H1 (cell line): ENCODE results near the gene MRFAP1L1. TPM values are rescaled to one million over a fixed set of nuclear protein-coding genes. Genes with fewer than 3 reads are reported as not detected.

Experiments
- CTCF ChIA-PET: fragments of 300-600 bp; sonication (Branson Sonifier 250); formaldehyde crosslinking; loops from one replicate; lab custom pipeline; 2021; ENCODE audit not compliant: partially characterized antibody; lab: Charles Lee
- POLR2A ChIA-PET: fragments of 300-600 bp; sonication (Branson Sonifier 250); formaldehyde crosslinking; loops from one replicate; lab custom pipeline; 2021; ENCODE audit warnings: inconsistent platforms; ENCODE audit not compliant: partially characterized antibody; lab: Charles Lee
- DNase-seq, 2 experiments: peaks; one replicate each; pipeline versions ENCODE4 v3.0.0 to v3.0.0-alpha.2; 2010 to 2022; ENCODE audit warnings: low spot score in 2 of 2, low read depth in 1 of 2, mixed read lengths in 1 of 2
- FAIRE-seq: peaks from 2 replicates; lab custom pipeline; 2011; peaks lifted over from hg19 to GRCh38; lab: Jason Lieb, UNC
- H2AFZ ChIP-seq: 2 replicates; pipeline ENCODE4 v1.8.1; 2012; ENCODE audit warnings: low read length, inconsistent platforms
- H2AK5ac ChIP-seq: 2 replicates; pipeline ENCODE4 v1.6.1; 2013; ENCODE audit warnings: low read depth, low read length
- H2BK120ac ChIP-seq: replicated peaks from 2 replicates; pipeline ENCODE3; 2013; ENCODE audit warnings: low read depth, low read length, inconsistent platforms
- H2BK12ac ChIP-seq: 2 replicates; pipeline ENCODE4 v1.6.1; 2013; ENCODE audit warnings: low read depth, low read length
- H2BK15ac ChIP-seq: 2 replicates; pipeline ENCODE4 v1.6.1; 2013; ENCODE audit warnings: low read length
- H2BK20ac ChIP-seq: 2 replicates; pipeline ENCODE4 v1.6.1; 2013; ENCODE audit warnings: low read length
- H2BK5ac ChIP-seq: 2 replicates; pipeline ENCODE4 v1.6.1; 2013; ENCODE audit warnings: low read depth, low read length
- H3K14ac ChIP-seq: 2 replicates; pipeline ENCODE4 v1.6.1; 2013; ENCODE audit warnings: inconsistent platforms; ENCODE audit not compliant: insufficient read length
- H3K18ac ChIP-seq: 2 replicates; pipeline ENCODE4 v1.6.1; 2013; ENCODE audit warnings: low read length; ENCODE audit errors: extremely low read depth
- H3K23ac ChIP-seq: 2 replicates; pipeline ENCODE4 v1.6.1; 2013; ENCODE audit warnings: inconsistent platforms; ENCODE audit not compliant: insufficient read length
- H3K23me2 ChIP-seq: 2 replicates; pipeline ENCODE4 v1.6.1; 2013; ENCODE audit warnings: low read depth, low read length
- H3K27ac ChIP-seq: 2 replicates; pipeline ENCODE4 v1.6.1; 2011; ENCODE audit warnings: low read depth, low read length, inconsistent platforms
- H3K27me3 ChIP-seq, 4 experiments: replicated peaks in 1 of 4; 1 replicate in 1 of 4; 2 replicates in 3 of 4; pipeline versions ENCODE4 v1.6.1 to v1.8.1; 2011 to 2013; ENCODE audit warnings: low read length in 3 of 4, mild to moderate bottlenecking in 3 of 4, inconsistent platforms in 2 of 4, mixed read lengths in 2 of 4, moderate library complexity in 1 of 4; ENCODE audit not compliant: control insufficient read depth in 3 of 4, insufficient read depth in 3 of 4; ENCODE audit errors: extremely low read depth in 1 of 4
- H3K36me3 ChIP-seq, 4 experiments: 2 replicates each; pipeline versions ENCODE4 v1.6.1 to v1.8.1; 2011 to 2013; ENCODE audit warnings: mild to moderate bottlenecking in 4 of 4, low read length in 3 of 4, moderate library complexity in 2 of 4, control low read depth in 1 of 4, inconsistent platforms in 1 of 4; ENCODE audit not compliant: insufficient read depth in 4 of 4, control insufficient read depth in 2 of 4
- H3K4ac ChIP-seq: replicated peaks from 2 replicates; pipeline ENCODE3; 2013; ENCODE audit warnings: low read length, low read depth, mixed read lengths, inconsistent platforms; ENCODE audit not compliant: insufficient read length
- H3K4me1 ChIP-seq, 4 experiments: replicated peaks in 1 of 4; 1 replicate in 1 of 4; 2 replicates in 3 of 4; pipeline versions ENCODE4 v1.6.1 to v1.8.1; 2011 to 2013; ENCODE audit warnings: low read length in 3 of 4, inconsistent platforms in 2 of 4, mixed read lengths in 1 of 4; ENCODE audit not compliant: insufficient read depth in 4 of 4, control insufficient read depth in 3 of 4
- H3K4me2 ChIP-seq, 2 experiments: 2 replicates each; pipeline versions ENCODE4 v1.6.1 to v1.8.1; 2011 to 2013; ENCODE audit warnings: low read depth in 2 of 2, low read length in 2 of 2, control low read depth in 1 of 2, inconsistent platforms in 1 of 2, mild to moderate bottlenecking in 1 of 2; ENCODE audit not compliant: insufficient read depth in 1 of 2
- H3K4me3 ChIP-seq, 4 experiments: fragments of 200-600, 300-600 bp in 1 of 4; sonication (generic), shearing (Covaris generic), sonication (Bioruptor Twin) in 1 of 4; 2 replicates each; pipeline versions ENCODE4 v1.5.1 to v1.8.1; 2011 to 2016; ENCODE audit warnings: low read length in 4 of 4, low read depth in 3 of 4, control low read depth in 2 of 4, inconsistent platforms in 2 of 4, mild to moderate bottlenecking in 2 of 4, mixed read lengths in 1 of 4, moderate library complexity in 1 of 4; ENCODE audit not compliant: insufficient read depth in 2 of 4; ENCODE audit errors: extremely low read depth in 1 of 4
- H3K56ac ChIP-seq: replicated peaks from 2 replicates; pipeline ENCODE3; 2013; ENCODE audit warnings: low read depth, mild to moderate bottlenecking, mixed read lengths, low read length, inconsistent platforms; ENCODE audit not compliant: insufficient read length
- H3K79me1 ChIP-seq: 2 replicates; pipeline ENCODE4 v1.6.1; 2013; ENCODE audit warnings: low read depth, low read length, control low read depth
- H3K79me2 ChIP-seq, 2 experiments: 2 replicates each; pipeline versions ENCODE4 v1.6.1 to v1.8.1; 2012 to 2013; ENCODE audit warnings: low read length in 2 of 2, mild to moderate bottlenecking in 2 of 2, inconsistent platforms in 1 of 2; ENCODE audit not compliant: insufficient read depth in 2 of 2, control insufficient read depth in 1 of 2
- H3K9ac ChIP-seq, 4 experiments: replicated peaks in 1 of 4; 1 replicate in 1 of 4; 2 replicates in 3 of 4; pipeline versions ENCODE4 v1.6.1 to v1.8.1; 2011 to 2013; ENCODE audit warnings: low read depth in 3 of 4, low read length in 3 of 4, control low read depth in 2 of 4, mild to moderate bottlenecking in 2 of 4, moderate library complexity in 2 of 4, inconsistent platforms in 1 of 4; ENCODE audit errors: extremely low read depth in 1 of 4
- H3K9me3 ChIP-seq, 2 experiments: 2 replicates each; pipeline versions ENCODE4 v1.6.1 to v1.8.1; 2012 to 2013; ENCODE audit warnings: mild to moderate bottlenecking in 2 of 2, moderate library complexity in 2 of 2, control low read depth in 1 of 2, inconsistent platforms in 1 of 2, low read depth in 1 of 2, low read length in 1 of 2, mixed read lengths in 1 of 2; ENCODE audit not compliant: insufficient read depth in 2 of 2
- H4K20me1 ChIP-seq, 2 experiments: replicated peaks in 1 of 2; 2 replicates each; pipeline versions ENCODE3 to v1.8.1; 2011 to 2013; ENCODE audit warnings: inconsistent platforms in 2 of 2, low read length in 2 of 2, mild to moderate bottlenecking in 1 of 2; ENCODE audit not compliant: insufficient read depth in 2 of 2, control insufficient read depth in 1 of 2
- H4K5ac ChIP-seq: 2 replicates; pipeline ENCODE4 v1.6.1; 2013; ENCODE audit warnings: low read length, low read depth, mixed read lengths, inconsistent platforms; ENCODE audit not compliant: insufficient read length
- H4K8ac ChIP-seq: 2 replicates; pipeline ENCODE4 v1.8.0; 2013; ENCODE audit warnings: mild to moderate bottlenecking, moderate library complexity, low read length, inconsistent platforms; ENCODE audit not compliant: insufficient read depth; ENCODE audit errors: extremely low read depth
- H4K91ac ChIP-seq: replicated peaks from 2 replicates; pipeline ENCODE3; 2013; ENCODE audit warnings: low read length, mixed read lengths, inconsistent platforms; ENCODE audit not compliant: insufficient read length
- CHD1 ChIP-seq: IDR thresholded peaks from 2 replicates; pipeline ENCODE4 v1.6.1; 2012; ENCODE audit warnings: low read depth, low read length, improper control_type of control experiment
- CREB1 ChIP-seq: IDR thresholded peaks from 2 replicates; pipeline ENCODE4 v1.6.1; 2012; ENCODE audit warnings: inconsistent platforms
- CTBP2 ChIP-seq: IDR thresholded peaks from 2 replicates; pipeline ENCODE4 v1.7.0; 2011; ENCODE audit warnings: borderline replicate concordance, mild to moderate bottlenecking, moderate library complexity, mixed read lengths, low read length; ENCODE audit not compliant: insufficient read depth, insufficient read length
- EP300 ChIP-seq, 2 experiments: IDR thresholded peaks; 1 replicate in 1 of 2; 2 replicates in 1 of 2; pipeline ENCODE4 v1.6.1; 2011 to 2012; ENCODE audit warnings: low read depth in 2 of 2, low read length in 2 of 2, mild to moderate bottlenecking in 2 of 2, borderline replicate concordance in 1 of 2, inconsistent platforms in 1 of 2, moderate library complexity in 1 of 2
- HDAC2 ChIP-seq, 2 experiments: fragments of 300-600 bp in 1 of 2; sonication (generic) in 1 of 2; IDR thresholded peaks; 2 replicates each; pipeline ENCODE4 v1.6.1; 2011 to 2012; ENCODE audit warnings: low read depth in 2 of 2, low read length in 2 of 2, mild to moderate bottlenecking in 2 of 2, moderate library complexity in 2 of 2, borderline replicate concordance in 1 of 2, inconsistent platforms in 1 of 2
- JUND ChIP-seq: IDR thresholded peaks from 2 replicates; pipeline ENCODE4 v1.6.1; 2011; ENCODE audit warnings: mild to moderate bottlenecking, improper control_type of control experiment, low read length
- KDM5A ChIP-seq: fragments of 200-600 bp; IDR thresholded peaks from 2 replicates; pipeline ENCODE4 v1.7.1; 2012; ENCODE audit warnings: mild to moderate bottlenecking, low read length, inconsistent platforms, mixed read lengths
- POLR2A ChIP-seq, 2 experiments: IDR thresholded peaks; 1 replicate in 1 of 2; 2 replicates in 1 of 2; pipeline ENCODE4 v1.6.1; 2011; ENCODE audit warnings: low read depth in 2 of 2, low read length in 2 of 2, mild to moderate bottlenecking in 2 of 2; ENCODE audit errors: control extremely low read depth in 1 of 2
- POU5F1 ChIP-seq: IDR thresholded peaks from 2 replicates; pipeline ENCODE4 v1.6.1; 2011; ENCODE audit warnings: low read depth, mild to moderate bottlenecking, low read length, moderate library complexity
- SIN3A ChIP-seq, 2 experiments: IDR thresholded peaks in 1 of 2; conservative IDR thresholded peaks in 1 of 2; 2 replicates each; pipeline ENCODE4 v1.6.1; 2011 to 2012; ENCODE audit warnings: low read length in 2 of 2, improper control_type of control experiment in 1 of 2, low read depth in 1 of 2, mild to moderate bottlenecking in 1 of 2
- TBP ChIP-seq: IDR thresholded peaks from 2 replicates; pipeline ENCODE4 v1.6.1; 2011; ENCODE audit warnings: low read depth, low read length, improper control_type of control experiment
- WGBS, 2 experiments: shearing (Covaris generic) in 1 of 2; methylation state at CpG; one replicate each; pipeline versions ENCODE4 v1.1.6 to v1.1.7; 2013 to 2015; ENCODE audit warnings: low lambda C conversion rate in 2 of 2, mixed read lengths in 2 of 2, inconsistent platforms in 1 of 2, low coverage in 1 of 2, missing lambda C conversion rate in 1 of 2; ENCODE audit not compliant: insufficient replicate concordance in 2 of 2, insufficient coverage in 1 of 2, insufficient read length in 1 of 2; ENCODE audit errors: extremely low coverage in 1 of 2, missing lambda C conversion rate in 1 of 2; 5-methylcytosine and 5-hydroxymethylcytosine counted together
- polyA plus RNA-seq, 7 experiments: library from polyadenylated mRNA; depleted of rRNA in 3 of 7; stranded (reverse) in 5 of 7; unstranded in 2 of 7; fragments of >200 nt in 5 of 7; fragments of 200-250 nt in 2 of 7; gene quantifications; 1 replicate in 5 of 7; 2 replicates in 1 of 7; 4 replicates in 1 of 7; pipeline versions ENCODE4 v1.2.1 to v1.2.3, GENCODE V29; 2011 to 2013; ENCODE audit warnings: missing spikeins in 2 of 7, mixed read lengths in 2 of 7
- total RNA-seq: library from RNA; stranded (reverse); fragmentation: NEBNext Ultra II Directional; extraction: Animal tissue kit (Norgen Biotek cat#: 25700); gene quantifications from 2 replicates; pipeline ENCODE4 v1.2.1, GENCODE V29; 2021
- TF ChIP-seq, protein P1 (sequence below): IDR thresholded peaks from 2 replicates; pipeline ENCODE4 v1.6.1; 2012; ENCODE audit warnings: low read length, inconsistent platforms

MRFAP1L1 gene
- total and polyA plus RNA-seq, 2 of the 8 experiments (the other 6 are each of a cell fraction or from before 2014, with no cell fraction given) = 26.8 to 54.3 TPM

DNA sequence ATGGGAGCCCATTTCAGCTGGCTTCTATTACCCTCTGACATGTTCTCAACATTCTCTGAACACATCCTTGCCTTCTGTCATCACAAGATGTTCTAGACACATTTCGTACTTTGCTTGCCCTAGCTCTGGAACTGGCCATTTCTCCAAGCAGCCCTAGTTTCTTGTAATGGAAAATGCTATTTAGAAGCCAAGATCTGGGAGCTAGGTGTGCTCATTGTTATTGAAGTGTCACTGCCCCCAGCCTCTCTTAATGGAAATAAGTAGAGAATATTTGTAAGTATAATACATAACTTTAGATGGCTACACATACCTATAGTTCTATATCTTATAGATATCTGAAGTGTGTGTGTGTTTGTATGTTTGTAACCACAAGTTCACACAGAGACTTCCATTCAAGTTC lies 6.9 kb downstream of the MRFAP1L1 start:
- DNase-seq = no peak
- Histone ChIP-seq H3K9ac (no peak overlapping the region), H3K4ac (no peak overlapping the region), H2BK12ac (no peak overlapping the region), H2BK20ac (no peak overlapping the region), H2AK5ac (no peak overlapping the region), H2AFZ (no peak overlapping the region), H2BK5ac (no peak overlapping the region), H3K27me3 (no peaks in the 10 kb centered on the region), H3K14ac (no peak overlapping the region), H3K4me1 (no peaks in the 10 kb centered on the region; a peak in 3 of 7 replicates), H3K79me2 (peaks cover 10 to 46% of the 10 kb centered on the region in 2 experiments), H3K4me3 (no peak overlapping the region), H4K91ac (no peak overlapping the region), H3K23me2 (no peaks in the 10 kb centered on the region), H2BK120ac (no peak overlapping the region), H4K20me1 (peaks cover 0 to 1% of the 10 kb centered on the region in 2 experiments), H4K5ac (no peak overlapping the region), H3K79me1 (peaks cover 11% of the 10 kb centered on the region; the same call in 1 of the 2 replicates), H3K9me3 (peaks cover 3 to 5% of the 10 kb centered on the region in 2 experiments; a peak in 2 of 4 replicates), H4K8ac (no peak overlapping the region), H3K27ac (no peak overlapping the region), H3K23ac (no peak overlapping the region), H3K18ac (no peak overlapping the region), H3K36me3 (peaks cover 0 to 20% (median 7%) of the 10 kb centered on the region in 4 experiments; a peak in 5 of 8 replicates), H2BK15ac (no peak overlapping the region), H3K4me2 (no peak overlapping the region), H3K56ac (no peak overlapping the region)
- ChIA-PET CTCF (interaction anchor here (1.0 to 5.0 kb wide), 2 partner anchors 9 to 13 kb away, joined by 4 to 59 read pairs; partner anchors contain the start of gene S100P), POLR2A (interaction anchor here (0.7 to 2.1 kb wide), 2 partner anchors 13 to 45 kb away, joined by 3 to 5 read pairs; no protein-coding TSS in a partner anchor)
- no peak for FAIRE-seq
- 0% methylated on average over 1 of the region's 1 CpG; no CpG with 5 or more reads in 1 of the 2 experiments for WGBS, 2 experiments
- TF ChIP-seq TBP (no peak), POU5F1 (no peak), KDM5A (no peak), EP300 (IDR thresholded peaks at IDR 0.05; ENCODE audit: borderline replicate concordance in 1 of 2, low read depth in 2 of 2, low read length in 2 of 2) (no peak), JUND (no peak), SIN3A (conservative IDR thresholded peaks at IDR 0.05 in 1 of 2, IDR thresholded peaks at IDR 0.05 in 1 of 2; ENCODE audit: low read depth in 1 of 2, low read length in 2 of 2) (no peak), CTBP2 (no peak), HDAC2 (IDR thresholded peaks at IDR 0.05; ENCODE audit: borderline replicate concordance in 1 of 2, low read depth in 2 of 2, low read length in 2 of 2) (no peak), POLR2A (IDR thresholded peaks at IDR 0.05; ENCODE audit: control extremely low read depth in 1 of 2, low read depth in 2 of 2, low read length in 2 of 2) (no peak), CREB1 (no peak), CHD1 (no peak)
- TF ChIP-seq, protein P1, sequence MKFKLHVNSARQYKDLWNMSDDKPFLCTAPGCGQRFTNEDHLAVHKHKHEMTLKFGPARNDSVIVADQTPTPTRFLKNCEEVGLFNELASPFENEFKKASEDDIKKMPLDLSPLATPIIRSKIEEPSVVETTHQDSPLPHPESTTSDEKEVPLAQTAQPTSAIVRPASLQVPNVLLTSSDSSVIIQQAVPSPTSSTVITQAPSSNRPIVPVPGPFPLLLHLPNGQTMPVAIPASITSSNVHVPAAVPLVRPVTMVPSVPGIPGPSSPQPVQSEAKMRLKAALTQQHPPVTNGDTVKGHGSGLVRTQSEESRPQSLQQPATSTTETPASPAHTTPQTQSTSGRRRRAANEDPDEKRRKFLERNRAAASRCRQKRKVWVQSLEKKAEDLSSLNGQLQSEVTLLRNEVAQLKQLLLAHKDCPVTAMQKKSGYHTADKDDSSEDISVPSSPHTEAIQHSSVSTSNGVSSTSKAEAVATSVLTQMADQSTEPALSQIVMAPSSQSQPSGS = no peak
